HCT116 (cell line): ENCODE results near the gene EMD. TPM values are rescaled to one million over a fixed set of nuclear protein-coding genes. Genes with fewer than 3 reads are reported as not detected.
A peak's percentile ranks its signal among the peaks of the same experiment; 100 is the strongest.

ENCODE experiments used
- ATAC-seq: fragments of 200-7000 bp; cut with Tn5 transposase; 2 replicates; pipeline ENCODE4 v1.9.1; 2020; ENCODE audit warnings: mild to moderate bottlenecking, moderate library complexity
- BruUV-seq: library from RNA; stranded (reverse); fragments of 400-500 nt; replicated peaks from 2 replicates; lab custom pipeline; 2021; lab: Mats Ljungman, UMichigan
- CTCF ChIA-PET: fragments of 300-600 bp; sonication (Branson Sonifier 250); formaldehyde crosslinking; loops from one replicate; lab custom pipeline; 2021; ENCODE audit warnings: antibody characterized with exemption; lab: Charles Lee
- POLR2A ChIA-PET: fragments of 300-600, 350-600 bp; sonication (Branson Sonifier 250); formaldehyde crosslinking; loops from one replicate; lab custom pipeline; 2021; ENCODE audit warnings: antibody characterized with exemption; lab: Charles Lee
- RAD21 ChIA-PET, 2 experiments: fragments of 300-600 bp; sonication (Branson Sonifier 250); formaldehyde crosslinking; loops; one replicate each; lab custom pipeline; 2023; ENCODE audit warnings: low total read pairs in 2 of 2; ENCODE audit not compliant: uncharacterized antibody in 2 of 2, unreplicated experiment in 2 of 2, low non-redundant PET in 1 of 2; lab: Charles Lee
- DNase-seq: peaks from one replicate; pipeline ENCODE4 v3.0.0-alpha.2; 2010; ENCODE audit warnings: low read depth, low spot score
- H2AFZ ChIP-seq: fragments of 200-600 bp; shearing (Covaris generic), sonication (generic); 2 replicates; pipeline ENCODE4 v1.6.1; 2017; ENCODE audit warnings: low read depth, mixed run types, mixed read lengths, antibody characterized with exemption, low read length; ENCODE audit not compliant: poor library complexity, severe bottlenecking
- H3K27ac ChIP-seq: 2 replicates; pipeline ENCODE4 v1.5.1; 2012; ENCODE audit warnings: low read depth, low read length
- H3K27me3 ChIP-seq: fragments of 200-600 bp; sonication (generic); 2 replicates; pipeline ENCODE4 v1.6.1; 2016; ENCODE audit warnings: mixed run types, low read length, mixed read lengths; ENCODE audit not compliant: insufficient read depth
- H3K36me3 ChIP-seq, 2 experiments: fragments of 200-500 bp in 1 of 2; fragments of 200-600 bp in 1 of 2; sonication (Bioruptor generic) in 1 of 2; sonication (generic) in 1 of 2; 2 replicates each; pipeline versions ENCODE4 v1.5.1 to v1.6.1; 2014 to 2016; ENCODE audit warnings: low read length in 2 of 2, inconsistent platforms in 1 of 2, mixed read lengths in 1 of 2, mixed run types in 1 of 2; ENCODE audit not compliant: insufficient read depth in 2 of 2, control insufficient read depth in 1 of 2
- H3K4me1 ChIP-seq, 2 experiments: fragments of 200-600 bp in 1 of 2; sonication (generic) in 1 of 2; 2 replicates each; pipeline versions ENCODE4 v1.5.1 to v1.6.1; 2012 to 2017; ENCODE audit warnings: low read length in 2 of 2, inconsistent platforms in 1 of 2, mild to moderate bottlenecking in 1 of 2, mixed read lengths in 1 of 2, mixed run types in 1 of 2, moderate library complexity in 1 of 2; ENCODE audit not compliant: insufficient read depth in 2 of 2, control insufficient read depth in 1 of 2
- H3K4me2 ChIP-seq: fragments of 200-600 bp; sonication (generic); 2 replicates; pipeline ENCODE4 v1.6.1; 2017; ENCODE audit warnings: mixed run types, low read length, mixed read lengths
- H3K4me3 ChIP-seq, 2 experiments: fragments of 200-600 bp in 1 of 2; sonication (generic) in 1 of 2; replicated peaks in 1 of 2; 2 replicates each; pipeline ENCODE4 v1.5.1; 2011 to 2016; ENCODE audit warnings: low read length in 2 of 2, control low read depth in 1 of 2, low read depth in 1 of 2, mild to moderate bottlenecking in 1 of 2, mixed read lengths in 1 of 2, mixed run types in 1 of 2
- H3K79me2 ChIP-seq: fragments of 200-600 bp; sonication (generic); 2 replicates; pipeline ENCODE4 v1.6.1; 2017; ENCODE audit warnings: mild to moderate bottlenecking, mixed run types, low read length, moderate library complexity, mixed read lengths; ENCODE audit not compliant: insufficient read depth
- H3K9ac ChIP-seq: fragments of 200-600 bp; sonication (generic); 2 replicates; pipeline ENCODE4 v1.6.1; 2016; ENCODE audit warnings: low read length, mixed read lengths
- H3K9me2 ChIP-seq: fragments of 200-600 bp; sonication (generic), shearing (Covaris generic); 2 replicates; pipeline ENCODE4 v1.6.1; 2017; ENCODE audit warnings: mixed run types, mild to moderate bottlenecking, moderate library complexity; ENCODE audit not compliant: insufficient read depth
- H3K9me3 ChIP-seq, 2 experiments: fragments of 200-500 bp in 1 of 2; fragments of 200-600 bp in 1 of 2; sonication (Bioruptor generic) in 1 of 2; sonication (generic) in 1 of 2; 2 replicates each; pipeline ENCODE4 v1.6.1; 2014 to 2017; ENCODE audit warnings: low read length in 2 of 2, mixed read lengths in 2 of 2, inconsistent platforms in 1 of 2, low read depth in 1 of 2, mild to moderate bottlenecking in 1 of 2, mixed run types in 1 of 2, moderate library complexity in 1 of 2; ENCODE audit not compliant: control insufficient read depth in 1 of 2, insufficient read depth in 1 of 2
- H4K20me1 ChIP-seq: fragments of 200-600 bp; sonication (generic), shearing (Covaris generic); 2 replicates; pipeline ENCODE4 v1.6.1; 2017; ENCODE audit warnings: mixed run types, mild to moderate bottlenecking, moderate library complexity; ENCODE audit not compliant: insufficient read depth
- CEBPB ChIP-seq: IDR thresholded peaks from 2 replicates; pipeline ENCODE4 v1.6.1; 2012; ENCODE audit warnings: low read depth
- EZH2 ChIP-seq: fragments of 200-600 bp; sonication (generic); IDR thresholded peaks from 2 replicates; pipeline ENCODE4 v1.6.1; 2017; ENCODE audit warnings: antibody characterized with exemption, mixed run types
- FOSL1 ChIP-seq: IDR thresholded peaks from 2 replicates; pipeline ENCODE4 v1.6.1; 2012; ENCODE audit warnings: low read depth
- POLR2AphosphoS5 ChIP-seq: IDR thresholded peaks from 2 replicates; pipeline ENCODE4 v1.6.1; 2011; ENCODE audit warnings: mild to moderate bottlenecking, low read depth, low read length, moderate library complexity
- TCF7L2 ChIP-seq: IDR thresholded peaks from 2 replicates; pipeline ENCODE4 v1.7.0; 2011; ENCODE audit warnings: borderline replicate concordance, inconsistent platforms; ENCODE audit not compliant: insufficient read depth, insufficient read length; ENCODE audit errors: extremely low read depth
- ZFX ChIP-seq: fragments of 450-650 bp; IDR thresholded peaks from 2 replicates; pipeline ENCODE4 v1.6.1; 2017
- ZNF274 ChIP-seq: fragments of 200-500 bp; sonication (Bioruptor generic); IDR thresholded peaks from 2 replicates; pipeline ENCODE4 v1.6.1; 2014; ENCODE audit warnings: mild to moderate bottlenecking, low read depth, low read length, inconsistent platforms
- intact Hi-C: fragments of 100-400 bp; cut with micrococcal nuclease; formaldehyde crosslinking; loops from 2 replicates; pipeline ENCODE4 v1.10.0; 2022
- total RNA-seq: library from RNA; stranded (reverse); gene quantifications from one replicate; pipeline ENCODE4 v1.2.1, GENCODE V29; 2021; ENCODE audit not compliant: unreplicated experiment
- TF ChIP-seq, protein P1 (sequence below), 3 experiments: fragments of 200-600 bp in 1 of 3; sonication (generic) in 1 of 3; IDR thresholded peaks in 2 of 3; conservative IDR thresholded peaks in 1 of 3; 2 replicates each; pipeline ENCODE4 v1.5.1; 2012 to 2017; ENCODE audit warnings: low read depth in 2 of 3, low read length in 2 of 3, antibody characterized with exemption in 1 of 3, borderline replicate concordance in 1 of 3, control low read depth in 1 of 3, mild to moderate bottlenecking in 1 of 3, mixed read lengths in 1 of 3, mixed run types in 1 of 3, moderate library complexity in 1 of 3; ENCODE audit not compliant: insufficient read depth in 1 of 3

Gene EMD
- total RNA-seq, 1 experiment from 2014 or later = 102 TPM

DNA sequence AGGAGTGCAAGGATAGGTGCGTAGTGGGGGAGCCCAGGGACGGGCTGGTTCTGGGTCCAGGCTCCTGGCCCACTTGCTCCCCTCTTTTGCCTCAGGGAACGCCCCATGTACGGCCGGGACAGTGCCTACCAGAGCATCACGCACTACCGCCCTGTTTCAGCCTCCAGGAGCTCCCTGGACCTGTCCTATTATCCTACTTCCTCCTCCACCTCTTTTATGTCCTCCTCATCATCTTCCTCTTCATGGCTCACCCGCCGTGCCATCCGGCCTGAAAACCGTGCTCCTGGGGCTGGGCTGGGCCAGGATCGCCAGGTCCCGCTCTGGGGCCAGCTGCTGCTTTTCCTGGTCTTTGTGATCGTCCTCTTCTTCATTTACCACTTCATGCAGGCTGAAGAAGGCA, 1.7 kb downstream of the EMD start:
- H3K36me3 ChIP-seq = peaks cover 0 to 4% of the 10 kb centered on the region in 2 experiments; a peak in 2 of 4 replicates
- H3K9me3 ChIP-seq = no peaks in the 10 kb centered on the region
- H2AFZ ChIP-seq = no peak overlapping the region
- CTCF ChIA-PET = no interaction called here
- no peaks in the 10 kb centered on the region for H4K20me1 ChIP-seq
- POLR2A ChIA-PET = no interaction called here
- RAD21 ChIA-PET = no interaction called here
- no peak for TF ChIP-seq POLR2AphosphoS5
- TF ChIP-seq ZFX = no peak
- no peak for TF ChIP-seq CEBPB
- TF ChIP-seq FOSL1 = no peak
- no peak for TF ChIP-seq EZH2
- no peak for TF ChIP-seq TCF7L2
- TF ChIP-seq ZNF274 = no peak
- TF ChIP-seq, protein P1, sequence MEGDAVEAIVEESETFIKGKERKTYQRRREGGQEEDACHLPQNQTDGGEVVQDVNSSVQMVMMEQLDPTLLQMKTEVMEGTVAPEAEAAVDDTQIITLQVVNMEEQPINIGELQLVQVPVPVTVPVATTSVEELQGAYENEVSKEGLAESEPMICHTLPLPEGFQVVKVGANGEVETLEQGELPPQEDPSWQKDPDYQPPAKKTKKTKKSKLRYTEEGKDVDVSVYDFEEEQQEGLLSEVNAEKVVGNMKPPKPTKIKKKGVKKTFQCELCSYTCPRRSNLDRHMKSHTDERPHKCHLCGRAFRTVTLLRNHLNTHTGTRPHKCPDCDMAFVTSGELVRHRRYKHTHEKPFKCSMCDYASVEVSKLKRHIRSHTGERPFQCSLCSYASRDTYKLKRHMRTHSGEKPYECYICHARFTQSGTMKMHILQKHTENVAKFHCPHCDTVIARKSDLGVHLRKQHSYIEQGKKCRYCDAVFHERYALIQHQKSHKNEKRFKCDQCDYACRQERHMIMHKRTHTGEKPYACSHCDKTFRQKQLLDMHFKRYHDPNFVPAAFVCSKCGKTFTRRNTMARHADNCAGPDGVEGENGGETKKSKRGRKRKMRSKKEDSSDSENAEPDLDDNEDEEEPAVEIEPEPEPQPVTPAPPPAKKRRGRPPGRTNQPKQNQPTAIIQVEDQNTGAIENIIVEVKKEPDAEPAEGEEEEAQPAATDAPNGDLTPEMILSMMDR (IDR thresholded peaks at IDR 0.05 in 2 of 3, conservative IDR thresholded peaks at IDR 0.05 in 1 of 3; ENCODE audit: borderline replicate concordance in 1 of 3, insufficient read depth in 1 of 3, low read depth in 2 of 3, low read length in 2 of 3) = no peak
- TF ChIP-seq, all 23 proteins: peak for 0
- DNase-seq = no peak
- no TSS peak for BruUV-seq
- peak overlapping the region; percentile 88 for H3K4me2 ChIP-seq
- H3K27me3 ChIP-seq = no peaks in the 10 kb centered on the region
- peaks cover 25% of the 10 kb centered on the region for H3K79me2 ChIP-seq
- H3K9me2 ChIP-seq = no peaks in the 10 kb centered on the region
- intact Hi-C loops = no loop called here
- H3K27ac ChIP-seq = peak overlapping the region; percentile 94; the same call in 1 of the 2 replicates
- no peak for ATAC-seq
- peaks cover 8 to 31% of the 10 kb centered on the region in 2 experiments for H3K4me1 ChIP-seq
- H3K9ac ChIP-seq = peak overlapping the region; percentile 98
- H3K4me3 ChIP-seq = peak overlapping the region; percentile 80 to 84
